ENCODE measurements around the gene REL.
"Not testable (repeated sequence)": the region's sequence is repeated elsewhere in the genome, so short reads cannot be mapped to it uniquely, and the experiment has no call there.

The REL gene

GRCh38 chr2:60868589-60869273 lies 12.6 kb upstream of the REL start:
- no peak for DNase-seq

- no peak for DNase-seq
Measured at GRCh38 chr2:60872510-60872928, 8.9 kb upstream of the REL start.

- DNase-seq = no peak
Measured at GRCh38 chr2:60873381-60873780, 8.0 kb upstream of the REL start.

- no peak for DNase-seq
Measured at GRCh38 chr2:60875520-60875919, 5.9 kb upstream of the REL start.

- DNase-seq = no peak
Measured at GRCh38 chr2:60880643-60881046, 729 bp upstream of the REL start.

GRCh38 chr2:60882971-60883753 lies 1.8 kb downstream of the REL start:
- peak in 1 of 2 donors; percentile 24 for DNase-seq

GRCh38 chr2:60883896-60884295 lies 2.5 kb downstream of the REL start:
- DNase-seq = no peak

- no peak for DNase-seq
Measured at GRCh38 chr2:60884800-60885199, 3.4 kb downstream of the REL start.

GRCh38 chr2:60885683-60886082 lies 4.3 kb downstream of the REL start:
- no peak for DNase-seq

GRCh38 chr2:60886991-60887390 lies 5.6 kb downstream of the REL start:
- no peak for DNase-seq

- no peak for DNase-seq
Measured at GRCh38 chr2:60888853-60889252, 7.5 kb downstream of the REL start.

- DNase-seq = not testable (repeated sequence)
Measured at GRCh38 chr2:60889581-60890392, 8.4 kb downstream of the REL start.

GRCh38 chr2:60890393-60890707 lies 9.0 kb downstream of the REL start:
- DNase-seq = no peak

- peak in 1 of 2 donors; percentile 27 for DNase-seq
Measured at GRCh38 chr2:60891180-60891579, 9.8 kb downstream of the REL start.

- DNase-seq = no peak
Measured at GRCh38 chr2:60898567-60898966, 17.2 kb downstream of the REL start.

GRCh38 chr2:60899230-60899891 lies 18.0 kb downstream of the REL start:
- DNase-seq = peak; percentile 62 to 74

- DNase-seq = no peak
Measured at GRCh38 chr2:60899892-60900249, 18.5 kb downstream of the REL start.

GRCh38 chr2:60901296-60901695 lies 19.9 kb downstream of the REL start:
- DNase-seq = not testable (repeated sequence)

GRCh38 chr2:60905867-60906266 lies 24.5 kb downstream of the REL start:
- DNase-seq = not testable (repeated sequence)

- no peak for DNase-seq
Measured at GRCh38 chr2:60906395-60906794, 25.0 kb downstream of the REL start.

- no peak for DNase-seq
Measured at GRCh38 chr2:60907329-60907728, 26.0 kb downstream of the REL start.

- no peak for DNase-seq
Measured at GRCh38 chr2:60925994-60926740, 44.8 kb downstream of the REL start.

All from activated CD4-positive, alpha-beta T cell treated with anti-CD3 and anti-CD28 coated beads for 4 hours (primary cell).